Lower leg skin (tissue), 3 donors: Measurements from ENCODE around the gene RMND1.

ENCODE experiments used
- CTCF ChIP-seq, 3 donors: fragments of 450-650 bp; IDR thresholded peaks; one replicate each; pipeline ENCODE4 v1.5.1; 2016; ENCODE audit warnings: antibody characterized with exemption in 3 of 3, mild to moderate bottlenecking in 3 of 3, moderate library complexity in 2 of 3
- POLR2A ChIP-seq, 2 donors: fragments of 450-650 bp; IDR thresholded peaks; one replicate each; pipeline ENCODE4 v1.6.1; 2016 to 2017; ENCODE audit warnings: antibody characterized with exemption in 2 of 2, mild to moderate bottlenecking in 1 of 2, moderate library complexity in 1 of 2

- TF ChIP-seq CTCF (IDR thresholded peaks at IDR 0.05) (no peak), POLR2A (IDR thresholded peaks at IDR 0.05) (no peak)
Measured at GRCh38 chr6:151447237-151447636, 4.7 kb downstream of the RMND1 start.
